Testis (tissue), 2 donors: Measurements from ENCODE around the gene MUC5AC.

Source experiments
- CTCF ChIP-seq, 3 experiments: fragments of 450-650 bp in 2 of 3; fragments of 200-600 bp in 1 of 3; sonication (generic) in 1 of 3; IDR thresholded peaks; one replicate each; pipeline ENCODE4 v1.5.1; 2016 to 2019; ENCODE audit warnings: antibody characterized with exemption in 3 of 3, mild to moderate bottlenecking in 2 of 3, moderate library complexity in 1 of 3
- POLR2A ChIP-seq: fragments of 450-650 bp; IDR thresholded peaks from one replicate; pipeline ENCODE4 v1.6.1; 2017; ENCODE audit warnings: antibody characterized with exemption, mild to moderate bottlenecking, moderate library complexity

GRCh38 chr11:1196516-1197391 is 39.0 kb downstream of the MUC5AC start:
- TF ChIP-seq POLR2A (no peak), CTCF (IDR thresholded peaks at IDR 0.05) (no peak)
